ENCODE measurements around the gene PTPRG.

DNA sequence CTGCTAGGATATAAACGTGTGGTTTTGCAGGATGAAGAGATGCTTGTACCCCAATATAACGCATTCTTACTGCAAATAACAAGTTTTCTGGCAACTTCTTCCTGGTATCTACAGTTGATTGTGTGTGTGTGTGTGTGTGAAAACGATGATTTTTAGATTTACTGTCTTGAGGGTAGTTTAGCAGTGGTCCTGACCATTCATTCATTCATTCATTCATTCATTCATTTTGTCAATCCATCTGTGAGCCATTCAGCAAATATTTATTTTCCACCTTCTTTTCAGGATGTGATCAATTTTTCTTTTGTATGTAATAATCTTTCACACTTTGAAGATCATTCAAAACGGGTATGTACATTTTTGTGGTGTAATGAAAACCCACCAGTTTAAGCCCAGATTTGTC, 250.7 kb downstream of the PTPRG start:
- TF ChIP-seq, protein P1, sequence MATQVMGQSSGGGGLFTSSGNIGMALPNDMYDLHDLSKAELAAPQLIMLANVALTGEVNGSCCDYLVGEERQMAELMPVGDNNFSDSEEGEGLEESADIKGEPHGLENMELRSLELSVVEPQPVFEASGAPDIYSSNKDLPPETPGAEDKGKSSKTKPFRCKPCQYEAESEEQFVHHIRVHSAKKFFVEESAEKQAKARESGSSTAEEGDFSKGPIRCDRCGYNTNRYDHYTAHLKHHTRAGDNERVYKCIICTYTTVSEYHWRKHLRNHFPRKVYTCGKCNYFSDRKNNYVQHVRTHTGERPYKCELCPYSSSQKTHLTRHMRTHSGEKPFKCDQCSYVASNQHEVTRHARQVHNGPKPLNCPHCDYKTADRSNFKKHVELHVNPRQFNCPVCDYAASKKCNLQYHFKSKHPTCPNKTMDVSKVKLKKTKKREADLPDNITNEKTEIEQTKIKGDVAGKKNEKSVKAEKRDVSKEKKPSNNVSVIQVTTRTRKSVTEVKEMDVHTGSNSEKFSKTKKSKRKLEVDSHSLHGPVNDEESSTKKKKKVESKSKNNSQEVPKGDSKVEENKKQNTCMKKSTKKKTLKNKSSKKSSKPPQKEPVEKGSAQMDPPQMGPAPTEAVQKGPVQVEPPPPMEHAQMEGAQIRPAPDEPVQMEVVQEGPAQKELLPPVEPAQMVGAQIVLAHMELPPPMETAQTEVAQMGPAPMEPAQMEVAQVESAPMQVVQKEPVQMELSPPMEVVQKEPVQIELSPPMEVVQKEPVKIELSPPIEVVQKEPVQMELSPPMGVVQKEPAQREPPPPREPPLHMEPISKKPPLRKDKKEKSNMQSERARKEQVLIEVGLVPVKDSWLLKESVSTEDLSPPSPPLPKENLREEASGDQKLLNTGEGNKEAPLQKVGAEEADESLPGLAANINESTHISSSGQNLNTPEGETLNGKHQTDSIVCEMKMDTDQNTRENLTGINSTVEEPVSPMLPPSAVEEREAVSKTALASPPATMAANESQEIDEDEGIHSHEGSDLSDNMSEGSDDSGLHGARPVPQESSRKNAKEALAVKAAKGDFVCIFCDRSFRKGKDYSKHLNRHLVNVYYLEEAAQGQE (IDR thresholded peaks at IDR 0.05; ENCODE audit: insufficient read depth in 1 of 2, low read depth in 2 of 2, low read length in 2 of 2), result no peak
- no peak for TF ChIP-seq SIN3A (IDR thresholded peaks at IDR 0.05; ENCODE audit: borderline replicate concordance, insufficient read depth, low read length)
- no peak for TF ChIP-seq POLR2AphosphoS5 (IDR thresholded peaks at IDR 0.05; ENCODE audit: low read depth, low read length)
- no peak for TF ChIP-seq TAF1 (IDR thresholded peaks at IDR 0.05; ENCODE audit: borderline replicate concordance, insufficient read depth, low read length)
- TF ChIP-seq FOXP2 (optimal IDR thresholded peaks at IDR 0.05; ENCODE audit: borderline replicate concordance, extremely low read depth, extremely low read length, insufficient read depth), result no peak

Data from PFSK-1 (cell line).